Subcutaneous adipose tissue (tissue), 4 donors: Measurements from ENCODE around the gene NEURL3. TPM values are rescaled to one million over a fixed set of nuclear protein-coding genes. Genes with fewer than 3 reads are reported as not detected.

ENCODE experiments used
- CTCF ChIP-seq: fragments of 450-650 bp; IDR thresholded peaks from one replicate; pipeline ENCODE4 v1.5.1; 2016; ENCODE audit warnings: low read depth, mild to moderate bottlenecking, control low read depth, antibody characterized with exemption, moderate library complexity
- total RNA-seq, 4 donors: library from RNA; depleted of rRNA; stranded (reverse); fragments of >200 nt; gene quantifications; one replicate each; pipeline ENCODE4 v1.1.0, GENCODE V29; 2016

Gene NEURL3
- 1 to 10 TPM in 1 of 4 donors, not detected in 3; 3.6 TPM for total RNA-seq

DNA sequence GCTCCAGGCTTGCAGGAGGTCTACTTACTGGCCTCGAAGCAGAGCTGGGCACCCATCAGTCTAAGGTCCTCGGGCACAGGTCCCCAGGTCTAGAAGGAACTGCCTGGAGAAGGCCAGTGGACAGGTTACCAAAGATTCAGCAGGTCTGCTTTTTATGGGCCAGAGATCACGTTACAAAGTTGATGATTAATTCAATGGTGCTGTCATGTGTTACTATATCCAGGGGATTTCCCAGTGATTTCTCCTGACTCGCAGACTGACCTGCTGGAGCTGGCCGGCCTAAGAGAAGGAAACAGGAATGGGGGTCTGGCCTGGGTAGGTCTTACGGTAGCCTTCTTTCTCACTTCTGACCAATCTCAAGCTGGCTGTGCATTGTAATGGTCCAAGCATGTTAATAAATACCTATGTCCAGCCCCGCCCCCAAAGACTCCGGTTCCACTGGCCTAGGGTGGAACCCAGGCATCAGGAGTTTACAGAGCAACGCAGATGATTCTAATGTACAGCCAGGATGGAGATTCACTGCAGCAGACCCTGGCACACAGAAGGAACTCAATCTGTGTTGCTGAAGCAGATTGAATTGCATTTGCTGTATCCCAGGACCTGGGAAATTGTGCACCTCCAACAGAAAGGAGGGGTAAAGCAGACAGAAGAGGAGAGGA is at the start of gene NEURL3:
Gene NEURL3, minus strand, starts transcription at position 127 of the 659 bp plus-strand sequence. Its CDS starts 71 bp downstream, at position 56.
- TF ChIP-seq CTCF: no peak

- TF ChIP-seq CTCF: no peak
Observed at GRCh38 chr2:96554293-96555145, 49.4 kb upstream of the NEURL3 start.

- TF ChIP-seq CTCF: no peak
Observed at GRCh38 chr2:96553176-96553956, 48.2 kb upstream of the NEURL3 start.

- no peak for TF ChIP-seq CTCF
Observed at GRCh38 chr2:96552315-96553175, 47.4 kb upstream of the NEURL3 start.

- TF ChIP-seq CTCF: no peak
Observed at GRCh38 chr2:96551605-96552314, 46.6 kb upstream of the NEURL3 start.

GRCh38 chr2:96550787-96551604 is 45.8 kb upstream of the NEURL3 start:
- TF ChIP-seq CTCF: no peak
